K562 treated with DMSO at 1 percent for 24 hours (cell line): ENCODE measurements around the gene MYO9B. TPM values are rescaled to one million over a fixed set of nuclear protein-coding genes. Genes with fewer than 3 reads are reported as not detected.

Experiments
- total RNA-seq: library from RNA; unstranded; fragments of 300-600 nt; gene quantifications from 2 replicates; pipeline ENCODE4 v1.2.3, GENCODE V29; 2022; ENCODE audit warnings: low read depth; ENCODE audit not compliant: insufficient read depth

Gene MYO9B
- total RNA-seq = 89.0 and 94.7 TPM in 2 replicates

GRCh38 chr19:17075035-17075863 lies at the start of gene MYO9B, which contains the start of gene HAUS8:
TSS of gene MYO9B (plus strand) at chr19:17075777. CDS start at chr19:17101718, 25,941 bp downstream.
TSS of gene HAUS8 (minus strand) at chr19:17075452. CDS start at chr19:17075422, 30 bp downstream.

DNA sequence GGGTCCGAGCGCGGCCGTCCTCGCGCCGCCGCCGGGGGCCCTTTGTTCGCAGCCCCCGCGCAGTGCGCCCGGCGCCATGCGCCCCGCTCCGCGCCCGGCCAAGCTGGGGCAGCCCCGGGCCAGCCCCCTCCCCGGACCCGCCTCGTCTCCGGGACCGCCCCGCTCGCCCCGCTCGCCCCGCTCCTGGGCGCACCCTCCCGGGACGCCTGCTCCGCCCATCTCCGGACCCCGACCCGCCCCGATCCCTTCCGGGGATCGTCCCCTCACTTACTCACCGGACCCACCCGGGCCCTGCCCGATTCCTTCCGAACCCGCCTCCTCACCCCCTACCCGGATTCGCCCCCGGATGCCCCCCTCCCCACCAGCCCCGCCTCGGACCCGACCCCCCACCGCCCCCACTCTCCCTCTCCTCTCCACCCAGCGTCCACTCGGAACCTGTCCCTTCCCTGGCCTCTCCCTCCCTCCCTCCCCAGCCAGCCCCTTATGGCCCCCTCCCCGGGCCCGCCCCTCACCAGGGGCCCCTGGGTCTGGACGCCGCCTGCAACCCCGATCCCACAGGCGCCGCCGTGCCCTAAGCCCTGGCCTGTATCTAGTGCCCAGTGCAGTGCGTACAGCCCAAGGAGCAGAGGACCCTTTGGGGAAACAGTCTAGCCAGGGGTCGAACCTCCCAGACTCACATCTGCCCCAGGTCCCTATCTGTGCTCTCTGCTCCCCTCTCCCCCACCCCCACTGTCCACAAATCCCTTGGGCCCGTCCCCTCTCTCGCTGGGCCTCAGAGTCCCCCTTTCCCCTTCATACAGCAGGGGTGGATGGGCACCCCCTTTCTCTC lies 48.7 kb upstream of the MYO9B start, which contains the start of gene CPAMD8:
TSS of gene CPAMD8 (minus strand) at position 105 of the 829 bp plus-strand sequence. CDS start 168 bp downstream, outside the sequence.

GRCh38 chr19:17215127-17215971 lies 139.8 kb downstream of the MYO9B start, which contains the start of gene USE1:
TSS of gene USE1 (plus strand) at chr19:17215357. CDS start at chr19:17215406, 49 bp downstream.

GRCh38 chr19:17226002-17226933 lies 150.7 kb downstream of the MYO9B start, which contains the start of gene OCEL1:
TSS of gene OCEL1 (plus strand) at chr19:17226226. CDS start at chr19:17226248, 22 bp downstream.

DNA sequence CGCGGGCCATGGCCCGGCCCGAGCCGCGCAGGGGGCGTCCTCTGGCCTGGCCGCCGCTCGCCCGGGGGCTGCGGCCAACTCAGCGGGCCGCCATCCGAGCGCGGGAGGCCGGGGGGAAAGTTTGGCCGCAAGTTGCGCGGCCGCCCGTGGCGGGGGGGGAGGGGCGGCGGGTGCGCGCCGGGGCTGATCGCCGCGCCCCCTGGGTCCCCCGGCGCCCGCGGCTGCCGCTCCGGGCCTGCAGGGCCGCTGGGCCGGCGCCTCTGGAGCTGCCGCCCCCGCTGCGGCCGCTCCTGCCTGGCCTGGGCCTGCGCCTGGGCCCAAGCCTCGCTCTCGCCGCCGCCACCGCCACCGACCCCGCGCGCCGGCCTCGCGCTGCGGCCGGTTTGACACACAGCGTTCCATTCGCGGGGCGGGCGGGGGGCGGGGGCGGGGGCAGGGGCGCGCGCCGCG lies 170.0 kb downstream of the MYO9B start, which contains the start of gene NR2F6:
TSS of gene NR2F6 (minus strand) at position 385 of the 450 bp plus-strand sequence. CDS start 699 bp downstream, outside the sequence.

Other genes starting within 250 kb of the MYO9B start
- gene SIN3B, start 246.4 kb upstream of the MYO9B start, total RNA-seq = 33.5 and 41.8 TPM in 2 replicates
- gene F2RL3, start 186.8 kb upstream of the MYO9B start, total RNA-seq = 1.9 and 3.9 TPM in 2 replicates
- 2.7 and 4.1 TPM in 2 replicates for gene CPAMD8, start 49.0 kb upstream of the MYO9B start, total RNA-seq
- gene HAUS8, start 325 bp upstream of the MYO9B start, total RNA-seq = 22.6 and 23.1 TPM in 2 replicates
- 40.5 and 47.2 TPM in 2 replicates for gene USE1, start 139.6 kb downstream of the MYO9B start, total RNA-seq
- 95.8 and 110 TPM in 2 replicates for gene OCEL1, start 150.4 kb downstream of the MYO9B start, total RNA-seq
- 199 and 227 TPM in 2 replicates for gene NR2F6, start 170.1 kb downstream of the MYO9B start, total RNA-seq
- not detected in 2 replicates for gene USHBP1, start 189.0 kb downstream of the MYO9B start, total RNA-seq
- gene BABAM1, start 191.7 kb downstream of the MYO9B start, total RNA-seq = 97.0 and 121 TPM in 2 replicates
- gene ANKLE1, start 206.1 kb downstream of the MYO9B start, total RNA-seq = 3.1 and 3.2 TPM in 2 replicates
- gene ABHD8, start 227.6 kb downstream of the MYO9B start, total RNA-seq = 54.5 and 56.1 TPM in 2 replicates
- 173 and 196 TPM in 2 replicates for gene MRPL34, start 230.1 kb downstream of the MYO9B start, total RNA-seq
- gene DDA1, start 233.8 kb downstream of the MYO9B start, total RNA-seq = 112 and 122 TPM in 2 replicates